Pancreas (tissue), 10 donors: ENCODE measurements around the gene PRIM1. TPM values are rescaled to one million over a fixed set of nuclear protein-coding genes. Genes with fewer than 3 reads are reported as not detected.
"Not testable (repeated sequence)": the region's sequence is repeated elsewhere in the genome, so short reads cannot be mapped to it uniquely, and the experiment has no call there.

Source experiments
- ATAC-seq, 4 donors: fragments of 200-7000 bp; cut with Tn5 transposase; one replicate each; pipeline versions ENCODE4 v1.8.0 to v1.9.1; 2020; ENCODE audit warnings: mild to moderate bottlenecking in 4 of 4, moderate library complexity in 4 of 4
- DNase-seq, 6 donors: peaks; one replicate each; pipeline ENCODE4 v3.0.0-alpha.2; 2020
- FAIRE-seq: peaks from 2 replicates; lab custom pipeline; 2012; peaks lifted over from hg19 to GRCh38; lab: Jason Lieb, UNC
- H3K27ac ChIP-seq, 4 donors: fragments of 200-600 bp; sonication (generic); 1 replicate in 3 of 4; 2 replicates in 1 of 4; pipeline versions ENCODE4 v1.5.0 to v1.8.0; 2020
- H3K27me3 ChIP-seq, 4 donors: fragments of 200-600 bp; one replicate each; pipeline ENCODE4 v1.8.0; 2021
- H3K36me3 ChIP-seq, 3 donors: fragments of 200-600 bp; sonication (generic) in 1 of 3; one replicate each; pipeline versions ENCODE4 v1.5.0 to v1.8.0; 2020 to 2021
- H3K4me1 ChIP-seq, 3 donors: fragments of 200-600 bp; one replicate each; pipeline ENCODE4 v1.8.0; 2021
- H3K4me3 ChIP-seq, 4 donors: fragments of 200-600 bp; sonication (generic) in 2 of 4; one replicate each; pipeline versions ENCODE4 v1.5.0 to v1.8.0; 2020 to 2021
- H3K9me3 ChIP-seq, 4 donors: fragments of 200-600 bp; one replicate each; pipeline ENCODE4 v1.8.0; 2021
- CTCF ChIP-seq, 4 donors: fragments of 200-600 bp; sonication (generic) in 3 of 4; IDR thresholded peaks; one replicate each; pipeline versions ENCODE4 v1.5.0 to v1.8.0; 2021; ENCODE audit warnings: antibody characterized with exemption in 4 of 4
- WGBS, 2 donors: extraction: QIAGEN DNeasy Blood & Tissue Kit; methylation state at CpG; one replicate each; pipeline ENCODE4 v1.1.7; 2013; 5-methylcytosine and 5-hydroxymethylcytosine counted together
- intact Hi-C, 3 donors: fragments of 100-400 bp; cut with DNase I; formaldehyde crosslinking; loops; one replicate each; pipeline versions ENCODE4 v1.11.1 to v1.14.2; 2022
- polyA plus RNA-seq, 2 donors: library from polyadenylated mRNA; stranded (reverse); fragments of 200-250 nt; gene quantifications; one replicate each; pipeline ENCODE4 v1.2.3, GENCODE V29; 2013
- total RNA-seq, 6 donors: library from RNA; stranded (reverse); fragmentation: NEBNext Ultra II Directional in 4 of 6; extraction: Animal tissue kit (Norgen Biotek cat#: 25700) in 4 of 6; gene quantifications; one replicate each; pipeline versions ENCODE4 v1.2.1 to v1.2.4, GENCODE V29; 2021 to 2023
- donor health status: healthy with polysubstance abuse.
- donor health status: DM: no; HTN: no; CAD: no; lungs with moderate emphysema.
- donor health status: DM: no; HTN: no; CAD: no.
- donor health status: control.
- donor health status: control.
- donor health status: Bipolar disorder and iron deficiency.
- donor health status: DM: yes; HTN: yes; CAD: no.
- donor health status: DM: no; HTN: no; CAD: no.
- donor health status: DM: no; HTN: no; CAD: no.
- donor health status: DM: yes; HTN: yes; CAD: no.

The PRIM1 gene
- total and polyA plus RNA-seq, 8 donors, result 2.4 to 6.5 (median 4.2) TPM

- no peak overlapping the region for H3K4me3 ChIP-seq
- no peak for TF ChIP-seq CTCF (IDR thresholded peaks at IDR 0.05)
- H3K27ac ChIP-seq, result no peak overlapping the region
- no peak for FAIRE-seq
- intact Hi-C loops, result no loop called here
- H3K4me1 ChIP-seq, result peaks cover 0 to 14% (median 8%) of the 10 kb centered on the region in 3 donors
- WGBS, 2 donors, result 72 to 81% methylated on average over 8 of the region's 8 CpGs
- DNase-seq, result peak in 1 of 6 donors; percentile 25
- no peaks in the 10 kb centered on the region for H3K9me3 ChIP-seq
- ATAC-seq, result peak in 1 of 4 donors; percentile 7
- H3K27me3 ChIP-seq, result no peaks in the 10 kb centered on the region
- peaks cover 12 to 51% (median 23%) of the 10 kb centered on the region in 3 donors for H3K36me3 ChIP-seq
These were observed 36.3 kb downstream of the PRIM1 start for GRCh38 chr12:56715798-56716197.

GRCh38 chr12:56714431-56714929, 37.6 kb downstream of the PRIM1 start:
- no peaks in the 10 kb centered on the region for H3K9me3 ChIP-seq
- intact Hi-C loops, result no loop called here
- H3K36me3 ChIP-seq, result peaks cover 12 to 40% (median 20%) of the 10 kb centered on the region in 3 donors

GRCh38 chr12:56713345-56713744, 38.8 kb downstream of the PRIM1 start:
- Histone ChIP-seq H3K27ac (no peak overlapping the region), H3K27me3 (no peaks in the 10 kb centered on the region), H3K36me3 (peaks cover 12 to 39% (median 18%) of the 10 kb centered on the region in 3 donors), H3K9me3 (no peaks in the 10 kb centered on the region), H3K4me3 (no peak overlapping the region), H3K4me1 (no peaks in the 10 kb centered on the region)
- 80 to 81% methylated on average over 3 of the region's 3 CpGs for WGBS, 2 donors
- intact Hi-C loops, result no loop called here
- DNase-seq (no peak), FAIRE-seq (no peak), ATAC-seq (no peak)
- no peak for TF ChIP-seq CTCF (IDR thresholded peaks at IDR 0.05)

More at GRCh38 chr12:56714431-56714929, 37.6 kb downstream of the PRIM1 start:
- no peak for FAIRE-seq
- no peak for DNase-seq
- no peaks in the 10 kb centered on the region for H3K27me3 ChIP-seq
- TF ChIP-seq CTCF (IDR thresholded peaks at IDR 0.05), result no peak
- H3K4me1 ChIP-seq, result peaks cover 0 to 3% (median 0%) of the 10 kb centered on the region in 3 donors
- 66 to 79% methylated on average over 2 of the region's 2 CpGs for WGBS, 2 donors
- H3K27ac ChIP-seq, result no peak overlapping the region
- ATAC-seq, result no peak
- no peak overlapping the region for H3K4me3 ChIP-seq

- intact Hi-C loops, result no loop called here
- no peak for DNase-seq
- Histone ChIP-seq H3K4me1 (no peaks in the 10 kb centered on the region), H3K9me3 (no peaks in the 10 kb centered on the region), H3K36me3 (peaks cover 12 to 37% (median 18%) of the 10 kb centered on the region in 3 donors), H3K4me3 (no peak overlapping the region), H3K27me3 (no peaks in the 10 kb centered on the region), H3K27ac (no peak overlapping the region)
- 66 to 77% methylated on average over 5 of the region's 5 CpGs for WGBS, 2 donors
- no peak for TF ChIP-seq CTCF (IDR thresholded peaks at IDR 0.05)
- ATAC-seq, result no peak
- FAIRE-seq, result no peak
These were observed 42.3 kb downstream of the PRIM1 start for GRCh38 chr12:56709759-56710376.

- DNase-seq, H3K27me3 ChIP-seq, H3K27ac ChIP-seq, ATAC-seq, H3K4me3 ChIP-seq, H3K4me1 ChIP-seq, H3K36me3 ChIP-seq, intact Hi-C loops, FAIRE-seq, H3K9me3 ChIP-seq: not testable (repeated sequence)
- WGBS, 2 donors, result 75 to 79% methylated on average over 5 of the region's 5 CpGs
These were observed 47.6 kb downstream of the PRIM1 start for GRCh38 chr12:56704522-56704921.
